Measurements from ENCODE around the gene DNAI2. TPM values are rescaled to one million over a fixed set of nuclear protein-coding genes. Genes with fewer than 3 reads are reported as not detected.

Gene DNAI2
- polyA plus RNA-seq, 1 of the 3 experiments (the other 2 are of a cell fraction), result not detected

DNA sequence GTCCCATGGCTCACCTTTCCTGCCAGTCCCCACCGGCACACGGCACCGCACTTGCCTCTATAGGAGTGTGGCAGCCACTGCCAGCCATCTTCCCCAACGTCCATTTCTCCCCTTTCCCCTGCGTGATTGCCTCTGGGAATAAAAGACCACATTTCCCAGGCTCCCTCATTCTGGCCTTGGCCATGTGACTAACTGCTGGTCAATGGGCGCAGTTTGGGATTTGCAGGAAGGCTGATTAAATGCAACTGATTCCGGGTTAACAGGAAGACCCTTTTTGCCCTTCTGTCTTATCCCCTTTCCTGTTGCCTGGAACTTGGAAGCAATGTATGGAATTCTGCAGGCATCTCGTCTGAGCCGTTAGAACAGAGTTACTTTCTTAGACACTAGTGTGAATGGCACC is 84.7 kb downstream of the DNAI2 start:
- Histone ChIP-seq H3K27ac (ENCODE audit: low read depth in 2 of 2, low read length in 1 of 2) (no peak overlapping the region), H3F3A (replicated peaks; ENCODE audit: insufficient read depth) (no peaks in the 10 kb centered on the region), H3K27me3 (ENCODE audit: insufficient read depth) (no peaks in the 10 kb centered on the region), H3K4me1 (ENCODE audit: control insufficient read depth in 1 of 2, insufficient read depth in 2 of 2, low read depth in 1 of 2, low read length in 1 of 2) (peaks cover 0 to 2% of the 10 kb centered on the region in 2 experiments; a peak in 1 of 4 replicates), H3K4me3 (ENCODE audit: low read depth in 2 of 2, low read length in 1 of 2) (no peak overlapping the region), H4K20me1 (ENCODE audit: insufficient read depth) (no peaks in the 10 kb centered on the region), H2AFZ (ENCODE audit: low read depth) (no peak overlapping the region), H3K9ac (no peak overlapping the region), H3K9me2 (no peaks in the 10 kb centered on the region), H3K36me3 (replicated peaks in 1 of 2; ENCODE audit: control insufficient read depth in 1 of 2, insufficient read depth in 2 of 2, low read length in 1 of 2) (no peaks in the 10 kb centered on the region), H3K4me2 (no peak overlapping the region), H3K79me2 (ENCODE audit: insufficient read depth) (no peaks in the 10 kb centered on the region), H3K9me3 (no peaks in the 10 kb centered on the region)
- ChIA-PET CTCF (interaction anchor here (0.8 to 13.1 kb wide), 6 partner anchors 9 to 147 kb away, joined by 3 to 194 read pairs (median 46); partner anchors contain the start of gene GPR142), POLR2A (no interaction called here)
- DNase-seq, result no peak
- TF ChIP-seq TCF12 (IDR thresholded peaks at IDR 0.05), result no peak
- TF ChIP-seq, protein P1, sequence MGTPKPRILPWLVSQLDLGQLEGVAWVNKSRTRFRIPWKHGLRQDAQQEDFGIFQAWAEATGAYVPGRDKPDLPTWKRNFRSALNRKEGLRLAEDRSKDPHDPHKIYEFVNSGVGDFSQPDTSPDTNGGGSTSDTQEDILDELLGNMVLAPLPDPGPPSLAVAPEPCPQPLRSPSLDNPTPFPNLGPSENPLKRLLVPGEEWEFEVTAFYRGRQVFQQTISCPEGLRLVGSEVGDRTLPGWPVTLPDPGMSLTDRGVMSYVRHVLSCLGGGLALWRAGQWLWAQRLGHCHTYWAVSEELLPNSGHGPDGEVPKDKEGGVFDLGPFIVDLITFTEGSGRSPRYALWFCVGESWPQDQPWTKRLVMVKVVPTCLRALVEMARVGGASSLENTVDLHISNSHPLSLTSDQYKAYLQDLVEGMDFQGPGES (IDR thresholded peaks at IDR 0.05; ENCODE audit: low read depth, low read length), result no peak
- WGBS (ENCODE audit: low lambda C conversion rate), result 47% methylated on average over 9 of the region's 9 CpGs

DNA sequence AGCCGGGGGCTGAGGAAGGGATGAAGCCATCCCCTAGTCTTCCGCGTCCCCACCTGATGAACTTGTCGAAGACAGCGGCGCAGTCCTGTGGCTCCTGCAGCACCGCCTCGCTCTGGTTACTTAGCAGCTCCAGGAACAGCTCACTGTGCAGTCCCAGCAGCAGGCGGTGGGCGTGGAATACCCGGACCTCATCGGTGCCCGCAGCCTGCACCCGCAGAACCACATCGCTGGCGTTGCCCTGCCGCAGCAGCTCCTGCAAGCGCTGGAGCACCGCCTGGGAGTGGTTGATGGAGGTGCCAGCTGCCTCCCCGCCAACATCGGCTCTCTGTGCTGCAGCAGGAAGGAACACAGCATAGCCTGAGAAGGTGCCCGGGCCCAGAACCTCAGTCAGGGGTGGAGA is 85.9 kb downstream of the DNAI2 start:
- Histone ChIP-seq H3K9ac (no peak overlapping the region), H3K79me2 (ENCODE audit: insufficient read depth) (no peaks in the 10 kb centered on the region), H2AFZ (ENCODE audit: low read depth) (no peak overlapping the region), H3K27me3 (ENCODE audit: insufficient read depth) (no peaks in the 10 kb centered on the region), H3K4me1 (ENCODE audit: control insufficient read depth in 1 of 2, insufficient read depth in 2 of 2, low read depth in 1 of 2, low read length in 1 of 2) (no peaks in the 10 kb centered on the region; a peak in 1 of 4 replicates), H4K20me1 (ENCODE audit: insufficient read depth) (no peaks in the 10 kb centered on the region), H3K27ac (ENCODE audit: low read depth in 2 of 2, low read length in 1 of 2) (no peak overlapping the region), H3K36me3 (replicated peaks in 1 of 2; ENCODE audit: control insufficient read depth in 1 of 2, insufficient read depth in 2 of 2, low read length in 1 of 2) (no peaks in the 10 kb centered on the region), H3K4me3 (ENCODE audit: low read depth in 2 of 2, low read length in 1 of 2) (no peak overlapping the region), H3K4me2 (no peak overlapping the region), H3K9me2 (no peaks in the 10 kb centered on the region), H3K9me3 (no peaks in the 10 kb centered on the region), H3F3A (replicated peaks; ENCODE audit: insufficient read depth) (no peaks in the 10 kb centered on the region)
- 86% methylated on average over 21 of the region's 22 CpGs for WGBS (ENCODE audit: low lambda C conversion rate)
- CTCF ChIA-PET, result interaction anchor here (0.6 to 13.1 kb wide), 9 partner anchors 10 to 134 kb away, joined by 3 to 194 read pairs (median 14); partner anchors contain the start of gene GPR142
- POLR2A ChIA-PET, result interaction anchor here (1.3 kb wide), 1 partner anchor 8 kb away, joined by 3 read pairs; no protein-coding TSS in a partner anchor
- DNase-seq, result no peak
- no peak for TF ChIP-seq NFIC (IDR thresholded peaks at IDR 0.05; ENCODE audit: borderline replicate concordance)

DNA sequence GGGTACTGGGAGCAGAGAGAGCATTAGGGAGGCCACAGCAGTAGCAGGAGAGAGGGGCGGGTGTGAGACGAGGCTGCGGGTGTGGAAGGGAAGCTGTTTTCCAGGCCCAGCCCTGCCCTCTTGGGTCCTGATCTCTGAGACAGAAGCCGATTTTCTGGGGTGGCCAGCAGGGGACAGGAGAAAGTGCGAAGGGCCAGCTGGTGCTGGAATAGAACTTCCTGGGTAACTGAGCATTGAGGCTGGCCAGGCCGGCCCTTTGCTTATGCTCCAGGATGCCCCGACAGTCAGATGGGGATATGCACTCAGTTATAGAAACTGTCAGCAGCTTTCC is 86.8 kb downstream of the DNAI2 start:
- no peak for TF ChIP-seq GABPA (IDR thresholded peaks at IDR 0.05; ENCODE audit: low read depth)
- no peak for TF ChIP-seq GATA2 (CRISPR knock-in tag; IDR thresholded peaks at IDR 0.05)
- no peak overlapping the region for H2AFZ ChIP-seq (ENCODE audit: low read depth)
- no peaks in the 10 kb centered on the region for H3K79me2 ChIP-seq (ENCODE audit: insufficient read depth)
- no peaks in the 10 kb centered on the region for H3K9me2 ChIP-seq
- no peaks in the 10 kb centered on the region for H3K9me3 ChIP-seq
- H3K4me1 ChIP-seq (ENCODE audit: control insufficient read depth in 1 of 2, insufficient read depth in 2 of 2, low read depth in 1 of 2, low read length in 1 of 2), result no peaks in the 10 kb centered on the region; a peak in 1 of 4 replicates
- H3K4me3 ChIP-seq (ENCODE audit: low read depth in 2 of 2, low read length in 1 of 2), result no peak overlapping the region
- ChIA-PET POLR2A (interaction anchor here (1.3 kb wide), 1 partner anchor 9 kb away, joined by 3 read pairs; no protein-coding TSS in a partner anchor), CTCF (interaction anchor here (0.6 to 13.1 kb wide), 19 partner anchors 9 to 161 kb away, joined by 3 to 194 read pairs (median 5); partner anchors contain the start of gene GPR142)
- WGBS (ENCODE audit: low lambda C conversion rate), result 65% methylated on average over 7 of the region's 7 CpGs
- H3K4me2 ChIP-seq, result no peak overlapping the region
- H3K27ac ChIP-seq (ENCODE audit: low read depth in 2 of 2, low read length in 1 of 2), result no peak overlapping the region
- no peak for DNase-seq
- H3K27me3 ChIP-seq (ENCODE audit: insufficient read depth), result no peaks in the 10 kb centered on the region
- no peaks in the 10 kb centered on the region for H3F3A ChIP-seq (replicated peaks; ENCODE audit: insufficient read depth)
- no peaks in the 10 kb centered on the region for H4K20me1 ChIP-seq (ENCODE audit: insufficient read depth)
- H3K9ac ChIP-seq, result no peak overlapping the region
- no peaks in the 10 kb centered on the region for H3K36me3 ChIP-seq (replicated peaks in 1 of 2; ENCODE audit: control insufficient read depth in 1 of 2, insufficient read depth in 2 of 2, low read length in 1 of 2)

Measured in SK-N-SH (cell line).